ENCODE results near the gene CKAP5.

GRCh38 chr11:46876471-46876870 is 30.4 kb upstream of the CKAP5 start:
- no peak for TF ChIP-seq CTCF (conservative IDR thresholded peaks at IDR 0.05; ENCODE audit: low read length)
- no peak for TF ChIP-seq EZH2phosphoT487 (IDR thresholded peaks at IDR 0.05; ENCODE audit: borderline replicate concordance)

Measured in Loucy (cell line).